ENCODE measurements around the gene SVOP.

DNA sequence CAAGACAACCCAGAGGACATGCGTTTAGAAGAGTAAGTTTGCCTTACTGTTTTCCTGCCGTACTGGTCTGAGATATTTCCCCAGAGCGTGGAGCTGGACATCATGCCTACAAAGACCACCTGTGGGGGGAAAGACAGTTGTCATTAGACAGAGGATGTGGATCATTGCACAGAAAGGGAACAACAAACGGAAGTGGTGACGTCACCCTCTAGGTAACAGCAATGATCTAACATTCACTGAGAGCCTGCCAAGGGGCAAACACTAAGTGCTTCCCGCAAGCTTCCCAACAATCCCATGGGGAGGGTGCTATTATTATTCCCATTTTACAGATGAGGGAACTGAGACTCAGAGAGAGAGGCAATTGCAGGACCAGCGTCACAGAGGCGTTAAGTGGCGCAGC is 48.5 kb downstream of the SVOP start:
- TF ChIP-seq, protein P1, sequence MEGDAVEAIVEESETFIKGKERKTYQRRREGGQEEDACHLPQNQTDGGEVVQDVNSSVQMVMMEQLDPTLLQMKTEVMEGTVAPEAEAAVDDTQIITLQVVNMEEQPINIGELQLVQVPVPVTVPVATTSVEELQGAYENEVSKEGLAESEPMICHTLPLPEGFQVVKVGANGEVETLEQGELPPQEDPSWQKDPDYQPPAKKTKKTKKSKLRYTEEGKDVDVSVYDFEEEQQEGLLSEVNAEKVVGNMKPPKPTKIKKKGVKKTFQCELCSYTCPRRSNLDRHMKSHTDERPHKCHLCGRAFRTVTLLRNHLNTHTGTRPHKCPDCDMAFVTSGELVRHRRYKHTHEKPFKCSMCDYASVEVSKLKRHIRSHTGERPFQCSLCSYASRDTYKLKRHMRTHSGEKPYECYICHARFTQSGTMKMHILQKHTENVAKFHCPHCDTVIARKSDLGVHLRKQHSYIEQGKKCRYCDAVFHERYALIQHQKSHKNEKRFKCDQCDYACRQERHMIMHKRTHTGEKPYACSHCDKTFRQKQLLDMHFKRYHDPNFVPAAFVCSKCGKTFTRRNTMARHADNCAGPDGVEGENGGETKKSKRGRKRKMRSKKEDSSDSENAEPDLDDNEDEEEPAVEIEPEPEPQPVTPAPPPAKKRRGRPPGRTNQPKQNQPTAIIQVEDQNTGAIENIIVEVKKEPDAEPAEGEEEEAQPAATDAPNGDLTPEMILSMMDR (IDR thresholded peaks at IDR 0.05; ENCODE audit: insufficient read depth, low read depth, low read length) = no peak
- TF ChIP-seq EZH2 (IDR thresholded peaks at IDR 0.05; ENCODE audit: insufficient read depth, low read length) = no peak

Measured in astrocyte (in vitro differentiated cells and primary cell).